Measurements from ENCODE around the gene EDEM3. TPM values are rescaled to one million over a fixed set of nuclear protein-coding genes. Genes with fewer than 3 reads are reported as not detected.

EDEM3 gene
- polyA plus RNA-seq, 2 of the 4 experiments (the other 2 are of a cell fraction): 10.5 to 24.2 TPM

DNA sequence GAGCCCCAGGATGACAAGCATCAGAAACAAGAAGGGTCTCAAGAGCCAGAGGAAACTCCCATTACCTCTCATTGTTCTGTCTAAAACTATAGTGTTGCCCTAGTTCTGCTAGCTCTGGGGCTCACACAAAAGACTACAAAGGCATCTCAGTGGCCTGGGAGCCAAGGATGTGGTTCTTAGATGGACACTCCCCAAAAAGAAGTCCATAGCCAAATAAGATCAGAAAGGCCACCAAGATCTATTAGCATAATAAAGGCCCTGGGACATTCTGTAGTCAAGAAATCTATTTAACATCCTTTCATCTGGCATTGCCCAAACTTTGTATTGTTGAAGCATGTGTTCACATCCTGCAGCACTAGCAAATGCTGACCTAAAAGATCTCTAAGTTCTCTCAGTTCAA is 99.5 kb downstream of the EDEM3 start:
- H3K4me3 ChIP-seq: no peak overlapping the region
- H3K4me1 ChIP-seq: no peaks in the 10 kb centered on the region
- DNase-seq (ENCODE audit: low read depth in 1 of 2, low spot score in 1 of 2) (no peak), FAIRE-seq (no peak), ATAC-seq (no peak)
- ChIA-PET POLR2A (no interaction called here), CTCF (interaction anchor here (0.6 to 5.4 kb wide), 3 partner anchors 9 to 271 kb away, joined by 3 to 53 read pairs (median 3); no protein-coding TSS in a partner anchor)
- TF ChIP-seq, protein P1, sequence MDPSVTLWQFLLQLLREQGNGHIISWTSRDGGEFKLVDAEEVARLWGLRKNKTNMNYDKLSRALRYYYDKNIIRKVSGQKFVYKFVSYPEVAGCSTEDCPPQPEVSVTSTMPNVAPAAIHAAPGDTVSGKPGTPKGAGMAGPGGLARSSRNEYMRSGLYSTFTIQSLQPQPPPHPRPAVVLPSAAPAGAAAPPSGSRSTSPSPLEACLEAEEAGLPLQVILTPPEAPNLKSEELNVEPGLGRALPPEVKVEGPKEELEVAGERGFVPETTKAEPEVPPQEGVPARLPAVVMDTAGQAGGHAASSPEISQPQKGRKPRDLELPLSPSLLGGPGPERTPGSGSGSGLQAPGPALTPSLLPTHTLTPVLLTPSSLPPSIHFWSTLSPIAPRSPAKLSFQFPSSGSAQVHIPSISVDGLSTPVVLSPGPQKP (IDR thresholded peaks at IDR 0.05; ENCODE audit: low read depth, low read length): no peak
- TF ChIP-seq POLR2AphosphoS2 (conservative IDR thresholded peaks at IDR 0.05; ENCODE audit: low read length): no peak
- no peak overlapping the region for H3K4me2 ChIP-seq
- H3K27ac ChIP-seq: no peak overlapping the region
- H3K9me3 ChIP-seq: no peaks in the 10 kb centered on the region

DNA sequence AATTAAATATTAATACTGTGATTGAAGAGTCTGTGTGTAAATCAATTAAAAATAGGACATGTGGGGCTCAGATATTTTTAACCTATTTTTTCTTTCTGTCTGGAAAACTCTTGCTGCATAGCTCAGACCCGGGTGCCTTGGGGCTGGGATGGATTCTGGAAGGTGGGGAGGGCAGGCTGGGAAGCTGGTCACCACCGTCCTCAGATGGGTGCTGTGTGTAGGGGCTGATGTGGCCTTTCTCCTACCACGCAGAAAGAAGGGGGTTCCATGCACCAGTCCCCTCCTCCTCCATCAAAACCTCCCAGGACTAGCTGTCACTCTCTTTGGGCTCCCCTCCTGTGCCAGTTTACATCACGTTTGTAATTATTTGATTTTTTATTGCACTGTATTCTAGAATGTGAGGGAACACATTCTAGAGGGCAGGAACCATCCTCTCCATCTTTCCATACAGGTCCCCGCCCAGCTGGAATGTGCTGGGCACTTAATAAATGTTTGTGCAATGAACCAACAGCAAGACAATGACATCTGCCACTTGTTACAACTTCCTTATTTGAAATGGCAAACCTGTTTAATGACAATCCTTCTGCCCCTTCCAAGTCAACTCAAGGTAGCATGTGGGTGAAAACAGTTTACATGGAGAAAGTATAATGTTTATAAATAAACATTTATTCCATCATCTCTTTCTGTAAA is 104.3 kb downstream of the EDEM3 start:
- Histone ChIP-seq H3K4me1 (no peaks in the 10 kb centered on the region), H3K4me3 (no peak overlapping the region), H3K9me3 (peaks cover 8% of the 10 kb centered on the region; the same call in 2 of the 3 replicates), H3K27ac (no peak overlapping the region), H3K4me2 (no peak overlapping the region)
- DNase-seq (ENCODE audit: low read depth in 1 of 2, low spot score in 1 of 2) (no peak), ATAC-seq (no peak), FAIRE-seq (no peak)
- WGBS (ENCODE audit: missing lambda C conversion rate): 28% methylated on average over 5 of the region's 5 CpGs
- no peak for TF ChIP-seq CHD2 (IDR thresholded peaks at IDR 0.05; ENCODE audit: low read length, partially characterized antibody)
- TF ChIP-seq FOSB (CRISPR knock-in tag; IDR thresholded peaks at IDR 0.05): no peak
- TF ChIP-seq NR3C1 (IDR thresholded peaks at IDR 0.05): no peak
- no peak for TF ChIP-seq ZNF302 (CRISPR knock-in tag; IDR thresholded peaks at IDR 0.05)
- ChIA-PET CTCF (interaction anchor here (1.0 kb wide), 1 partner anchor 14 kb away, joined by 7 read pairs; no protein-coding TSS in a partner anchor), POLR2A (no interaction called here)

DNA sequence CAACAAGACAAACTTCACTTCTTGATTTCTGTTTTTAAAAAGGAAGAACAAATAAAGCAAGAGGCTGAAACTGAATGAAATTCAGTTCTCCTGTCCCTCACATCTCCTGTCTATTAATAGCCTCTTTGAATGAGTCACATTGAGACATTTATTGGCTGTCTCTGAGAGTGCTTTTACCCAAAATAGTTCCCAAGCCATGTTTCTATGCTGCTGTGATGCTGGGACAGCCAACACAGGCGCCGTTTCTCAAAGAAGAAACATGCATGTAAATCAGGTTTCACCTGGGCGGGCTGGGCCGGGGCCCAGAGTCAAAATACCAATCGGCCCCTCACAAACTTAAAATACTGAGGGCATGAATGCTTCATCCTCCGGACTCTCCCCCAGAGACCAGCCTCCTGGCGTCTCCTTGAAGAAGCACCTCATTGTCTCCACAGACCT is 105.2 kb downstream of the EDEM3 start:
- TF ChIP-seq SMC3 (IDR thresholded peaks at IDR 0.05) (no peak), POLR2A (IDR thresholded peaks at IDR 0.05; ENCODE audit: low read length) (no peak), FOSB (CRISPR knock-in tag; IDR thresholded peaks at IDR 0.05) (no peak), EHF (CRISPR knock-in tag; IDR thresholded peaks at IDR 0.05) (no peak), ZNF302 (CRISPR knock-in tag; IDR thresholded peaks at IDR 0.05) (no peak), POLR2AphosphoS2 (conservative IDR thresholded peaks at IDR 0.05; ENCODE audit: low read length) (no peak), ZC3H11A (IDR thresholded peaks at IDR 0.05) (no peak), ESRRA (IDR thresholded peaks at IDR 0.05; ENCODE audit: borderline replicate concordance, low read length) (no peak), HDAC2 (IDR thresholded peaks at IDR 0.05) (no peak), KDM5A (IDR thresholded peaks at IDR 0.05) (no peak), HOXB5 (CRISPR knock-in tag; IDR thresholded peaks at IDR 0.05) (no peak), KDM1A (IDR thresholded peaks at IDR 0.05; ENCODE audit: low read depth) (no peak), JUN (IDR thresholded peaks at IDR 0.05) (no peak), CBX2 (IDR thresholded peaks at IDR 0.05; ENCODE audit: borderline replicate concordance, low read depth) (no peak)
- TF ChIP-seq, protein P2, sequence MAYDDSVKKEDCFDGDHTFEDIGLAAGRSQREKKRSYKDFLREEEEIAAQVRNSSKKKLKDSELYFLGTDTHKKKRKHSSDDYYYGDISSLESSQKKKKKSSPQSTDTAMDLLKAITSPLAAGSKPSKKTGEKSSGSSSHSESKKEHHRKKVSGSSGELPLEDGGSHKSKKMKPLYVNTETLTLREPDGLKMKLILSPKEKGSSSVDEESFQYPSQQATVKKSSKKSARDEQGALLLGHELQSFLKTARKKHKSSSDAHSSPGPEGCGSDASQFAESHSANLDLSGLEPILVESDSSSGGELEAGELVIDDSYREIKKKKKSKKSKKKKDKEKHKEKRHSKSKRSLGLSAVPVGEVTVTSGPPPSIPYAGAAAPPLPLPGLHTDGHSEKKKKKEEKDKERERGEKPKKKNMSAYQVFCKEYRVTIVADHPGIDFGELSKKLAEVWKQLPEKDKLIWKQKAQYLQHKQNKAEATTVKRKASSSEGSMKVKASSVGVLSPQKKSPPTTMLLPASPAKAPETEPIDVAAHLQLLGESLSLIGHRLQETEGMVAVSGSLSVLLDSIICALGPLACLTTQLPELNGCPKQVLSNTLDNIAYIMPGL (CRISPR knock-in tag; IDR thresholded peaks at IDR 0.05; ENCODE audit: borderline replicate concordance): no peak
- TF ChIP-seq, protein P3, sequence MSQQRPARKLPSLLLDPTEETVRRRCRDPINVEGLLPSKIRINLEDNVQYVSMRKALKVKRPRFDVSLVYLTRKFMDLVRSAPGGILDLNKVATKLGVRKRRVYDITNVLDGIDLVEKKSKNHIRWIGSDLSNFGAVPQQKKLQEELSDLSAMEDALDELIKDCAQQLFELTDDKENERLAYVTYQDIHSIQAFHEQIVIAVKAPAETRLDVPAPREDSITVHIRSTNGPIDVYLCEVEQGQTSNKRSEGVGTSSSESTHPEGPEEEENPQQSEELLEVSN (IDR thresholded peaks at IDR 0.05; ENCODE audit: borderline replicate concordance, low read depth): no peak
- no peak for ATAC-seq
- DNase-seq (ENCODE audit: low read depth in 1 of 2, low spot score in 1 of 2): no peak
- no peak overlapping the region for H3K27ac ChIP-seq
- H3K4me1 ChIP-seq: no peaks in the 10 kb centered on the region
- H3K4me2 ChIP-seq: no peak overlapping the region
- ChIA-PET CTCF (no interaction called here), POLR2A (no interaction called here)
- FAIRE-seq: no peak
- H3K9me3 ChIP-seq: peaks cover 8% of the 10 kb centered on the region; the same call in 2 of the 3 replicates
- 56% methylated on average over 7 of the region's 7 CpGs for WGBS (ENCODE audit: missing lambda C conversion rate)
- no peak overlapping the region for H3K4me3 ChIP-seq

Data from A549 (cell line).